Esophagus squamous epithelium (tissue), 5 donors: ENCODE results near the gene TNIP1. TPM values are rescaled to one million over a fixed set of nuclear protein-coding genes. Genes with fewer than 3 reads are reported as not detected.

Experiments used
- DNase-seq: peaks from one replicate; lab custom pipeline; 2025; lab: John Stamatoyannopoulos, UW
- H3K27ac ChIP-seq, 4 donors: fragments of 200-600 bp; sonication (generic); one replicate each; pipeline ENCODE4 v1.5.1; 2016 to 2019; ENCODE audit warnings: mild to moderate bottlenecking in 1 of 4
- H3K27me3 ChIP-seq, 4 donors: fragments of 200-600 bp; sonication (generic); 1 replicate in 3 of 4; 2 replicates in 1 of 4; pipeline versions ENCODE4 v1.5.1 to v1.6.0; 2017 to 2021; ENCODE audit warnings: antibody characterized with exemption in 1 of 4
- H3K36me3 ChIP-seq, 3 donors: fragments of 200-600 bp; sonication (generic); one replicate each; pipeline ENCODE4 v1.5.1; 2016 to 2019
- H3K4me1 ChIP-seq, 3 donors: fragments of 200-600 bp; sonication (generic); one replicate each; pipeline ENCODE4 v1.5.1; 2017 to 2019
- H3K4me3 ChIP-seq, 4 donors: fragments of 200-600 bp; sonication (generic); 1 replicate in 3 of 4; 2 replicates in 1 of 4; pipeline ENCODE4 v1.5.1; 2016 to 2019; ENCODE audit warnings: mild to moderate bottlenecking in 2 of 4, moderate library complexity in 1 of 4
- H3K9me3 ChIP-seq, 3 donors: fragments of 200-600 bp; sonication (generic); one replicate each; pipeline ENCODE4 v1.5.1; 2016 to 2019
- CTCF ChIP-seq, 6 experiments: fragments of 450-650 bp in 4 of 6; fragments of 200-600 bp in 2 of 6; sonication (generic) in 2 of 6; IDR thresholded peaks; one replicate each; pipeline ENCODE4 v1.5.1; 2016 to 2019; ENCODE audit warnings: antibody characterized with exemption in 6 of 6, mild to moderate bottlenecking in 4 of 6, moderate library complexity in 4 of 6
- POLR2A ChIP-seq, 4 donors: fragments of 450-650 bp; IDR thresholded peaks; one replicate each; pipeline ENCODE4 v1.6.1; 2017; ENCODE audit warnings: antibody characterized with exemption in 4 of 4, mild to moderate bottlenecking in 4 of 4, moderate library complexity in 3 of 4
- WGBS, 2 donors: methylation state at CpG; one replicate each; pipeline ENCODE4 v1.1.5; 2018; 5-methylcytosine and 5-hydroxymethylcytosine counted together
- intact Hi-C: fragments of 100-400 bp; cut with DNase I; formaldehyde crosslinking; loops from one replicate; pipeline ENCODE4 v1.15.0; 2022
- total RNA-seq, 4 donors: library from RNA; depleted of rRNA; stranded (reverse); fragments of >200 nt; gene quantifications; one replicate each; pipeline ENCODE4 v1.1.0, GENCODE V29; 2016
- donor health status: DM: yes; HTN: yes; CAD: no.

Gene TNIP1
- total RNA-seq, 4 donors from 2014 or later = 55.5 to 109 (median 95.4) TPM

- no peak overlapping the region for H3K27ac ChIP-seq
- peaks cover 0 to 66% (median 3%) of the 10 kb centered on the region in 3 donors for H3K4me1 ChIP-seq
- no peaks in the 10 kb centered on the region for H3K9me3 ChIP-seq
- 70 to 92% methylated on average over 2 to 4 of the region's 5 CpGs for WGBS, 2 donors
- no peak for DNase-seq
- intact Hi-C loops = loop anchor here (5.0 to 10.0 kb wide), 2 partner anchors 36 to 113 kb away; partner anchors contain the start of gene ANXA6
- no peaks in the 10 kb centered on the region for H3K27me3 ChIP-seq
- peaks cover 0 to 88% (median 16%) of the 10 kb centered on the region in 3 donors for H3K36me3 ChIP-seq
- no peak for TF ChIP-seq POLR2A (IDR thresholded peaks at IDR 0.05)
- TF ChIP-seq CTCF (IDR thresholded peaks at IDR 0.05) = no peak
- no peak overlapping the region for H3K4me3 ChIP-seq
These were observed 40.8 kb upstream of the TNIP1 start for GRCh38 chr5:151121665-151122064.

GRCh38 chr5:151121095-151121494 is 40.3 kb upstream of the TNIP1 start:
- intact Hi-C loops = loop anchor here (5.0 to 10.0 kb wide), 2 partner anchors 36 to 114 kb away; partner anchors contain the start of gene ANXA6
- Histone ChIP-seq H3K4me1 (peaks cover 0 to 62% (median 3%) of the 10 kb centered on the region in 3 donors), H3K27ac (no peak overlapping the region), H3K36me3 (peaks cover 0 to 92% (median 16%) of the 10 kb centered on the region in 3 donors), H3K4me3 (no peak overlapping the region), H3K9me3 (no peaks in the 10 kb centered on the region), H3K27me3 (no peaks in the 10 kb centered on the region)
- DNase-seq = no peak
- TF ChIP-seq CTCF (IDR thresholded peaks at IDR 0.05) = no peak
- 95 to 100% methylated on average over 2 of the region's 2 CpGs for WGBS, 2 donors

GRCh38 chr5:151118913-151119575 is 38.2 kb upstream of the TNIP1 start:
- intact Hi-C loops = no loop called here
- TF ChIP-seq CTCF (IDR thresholded peaks at IDR 0.05) (no peak), POLR2A (IDR thresholded peaks at IDR 0.05) (no peak)
- WGBS, 2 donors = 58 to 88% methylated on average over 2 to 7 of the region's 7 CpGs
- Histone ChIP-seq H3K9me3 (no peaks in the 10 kb centered on the region), H3K4me3 (no peak overlapping the region), H3K36me3 (peaks cover 0 to 75% (median 16%) of the 10 kb centered on the region in 3 donors), H3K4me1 (peaks cover 0 to 65% (median 0%) of the 10 kb centered on the region in 3 donors), H3K27me3 (no peaks in the 10 kb centered on the region), H3K27ac (peak overlapping the region in 1 of 4 donors; percentile 17)
- no peak for DNase-seq

- peaks cover 0 to 58% (median 5%) of the 10 kb centered on the region in 3 donors for H3K36me3 ChIP-seq
- H3K27ac ChIP-seq = no peak overlapping the region
- no peak for DNase-seq
- no peaks in the 10 kb centered on the region for H3K27me3 ChIP-seq
- H3K4me1 ChIP-seq = peaks cover 0 to 28% (median 0%) of the 10 kb centered on the region in 3 donors
- TF ChIP-seq CTCF (IDR thresholded peaks at IDR 0.05) = peak; percentile 88 to 95 (median 94)
- TF ChIP-seq POLR2A (IDR thresholded peaks at IDR 0.05) = no peak
- 2% methylated on average over 7 of the region's 7 CpGs for WGBS, 2 donors
- no peak overlapping the region for H3K4me3 ChIP-seq
- no peaks in the 10 kb centered on the region for H3K9me3 ChIP-seq
- intact Hi-C loops = no loop called here
These were observed 34.6 kb upstream of the TNIP1 start for GRCh38 chr5:151115272-151115905.

- H3K27me3 ChIP-seq = no peaks in the 10 kb centered on the region
- TF ChIP-seq POLR2A (IDR thresholded peaks at IDR 0.05) = no peak
- no peak for TF ChIP-seq CTCF (IDR thresholded peaks at IDR 0.05)
- no peaks in the 10 kb centered on the region for H3K9me3 ChIP-seq
- 47 to 62% methylated on average over 3 of the region's 3 CpGs for WGBS, 2 donors
- DNase-seq = no peak
- H3K4me1 ChIP-seq = peaks cover 0 to 20% (median 6%) of the 10 kb centered on the region in 3 donors
- peaks cover 0 to 61% (median 0%) of the 10 kb centered on the region in 3 donors for H3K36me3 ChIP-seq
- no peak overlapping the region for H3K27ac ChIP-seq
- intact Hi-C loops = loop anchor here (5.0 kb wide), 1 partner anchor 111 kb away; no protein-coding TSS in a partner anchor
- no peak overlapping the region for H3K4me3 ChIP-seq
These were observed 32.8 kb upstream of the TNIP1 start for GRCh38 chr5:151113651-151114050.
